HepG2 (cell line): ENCODE data around the gene NARS2. TPM values are rescaled to one million over a fixed set of nuclear protein-coding genes. Genes with fewer than 3 reads are reported as not detected.

Experiments
- ATAC-seq: fragments of 200-7000 bp; cut with Tn5 transposase; 3 replicates; pipeline ENCODE4 v1.9.1; 2020; ENCODE audit warnings: mild to moderate bottlenecking, moderate library complexity
- BruUV-seq: library from RNA; stranded (reverse); fragments of 400-500 nt; replicated peaks from 2 replicates; lab custom pipeline; 2021; lab: Mats Ljungman, UMichigan
- CTCF ChIA-PET: fragments of 300-600 bp; formaldehyde crosslinking; extraction: SDS; loops from one replicate; lab custom pipeline; 2021; ENCODE audit warnings: low total read pairs, inconsistent platforms, low intra/inter-chr PET ratio; lab: Yijun Ruan, JAX
- POLR2A ChIA-PET: fragments of 350-600 bp; sonication (Branson Sonifier 250); formaldehyde crosslinking; loops from one replicate; lab custom pipeline; 2020; ENCODE audit warnings: antibody characterized with exemption, inconsistent platforms; lab: Yijun Ruan, JAX
- DNase-seq: peaks from one replicate; pipeline ENCODE4 v3.0.0-alpha.2; 2015; ENCODE audit warnings: low spot score
- FAIRE-seq: peaks from 3 replicates; lab custom pipeline; 2011; peaks lifted over from hg19 to GRCh38; lab: Jason Lieb, UNC
- H2AFZ ChIP-seq: one replicate; pipeline ENCODE4 v1.6.1; 2011; ENCODE audit warnings: low read length, inconsistent platforms
- H3K27ac ChIP-seq: fragments of 300-600 bp; 3 replicates; pipeline ENCODE4 v1.8.0; 2011; ENCODE audit warnings: mixed run types, mild to moderate bottlenecking, mixed read lengths, low read length, inconsistent platforms; ENCODE audit not compliant: insufficient read depth; ENCODE audit errors: extremely low read length
- H3K27me3 ChIP-seq, 2 experiments: fragments of 200-600 bp in 1 of 2; 2 replicates in 1 of 2; 3 replicates in 1 of 2; pipeline versions ENCODE4 v1.6.0 to v1.8.0; 2011; ENCODE audit warnings: low read length in 2 of 2, mild to moderate bottlenecking in 2 of 2, moderate library complexity in 2 of 2, inconsistent platforms in 1 of 2; ENCODE audit not compliant: insufficient read depth in 2 of 2, control insufficient read depth in 1 of 2
- H3K36me3 ChIP-seq, 2 experiments: fragments of 200-600 bp in 1 of 2; replicated peaks in 1 of 2; 2 replicates in 1 of 2; 3 replicates in 1 of 2; pipeline versions ENCODE4 v1.5.1 to v1.8.0; 2011; ENCODE audit warnings: low read length in 2 of 2, inconsistent platforms in 1 of 2; ENCODE audit not compliant: insufficient read depth in 2 of 2, control insufficient read depth in 1 of 2
- H3K4me1 ChIP-seq: 2 replicates; pipeline ENCODE4 v1.5.1; 2012; ENCODE audit warnings: low read length, inconsistent platforms; ENCODE audit not compliant: insufficient read depth
- H3K4me2 ChIP-seq: 2 replicates; pipeline ENCODE4 v1.6.0; 2011; ENCODE audit warnings: low read depth, low read length, inconsistent platforms
- H3K4me3 ChIP-seq, 3 experiments: fragments of 200-600 bp in 1 of 3; sonication (generic), shearing (Covaris generic) in 1 of 3; replicated peaks in 1 of 3; 2 replicates each; pipeline ENCODE4 v1.5.1; 2011 to 2016; ENCODE audit warnings: low read length in 3 of 3, inconsistent platforms in 2 of 3, low read depth in 2 of 3, mild to moderate bottlenecking in 2 of 3, control low read depth in 1 of 3, mixed read lengths in 1 of 3; ENCODE audit not compliant: insufficient read depth in 1 of 3
- H3K79me2 ChIP-seq: one replicate; pipeline ENCODE4 v1.6.1; 2011; ENCODE audit warnings: low read length, inconsistent platforms; ENCODE audit not compliant: insufficient read depth
- H3K9ac ChIP-seq: 2 replicates; pipeline ENCODE4 v1.6.0; 2011; ENCODE audit warnings: mild to moderate bottlenecking, low read depth, low read length, inconsistent platforms; ENCODE audit not compliant: insufficient read depth
- H3K9me3 ChIP-seq: 2 replicates; pipeline ENCODE4 v1.5.1; 2012; ENCODE audit warnings: mild to moderate bottlenecking, low read length
- H4K20me1 ChIP-seq: 2 replicates; pipeline ENCODE4 v1.6.0; 2011; ENCODE audit warnings: inconsistent platforms, mild to moderate bottlenecking, low read length, moderate library complexity; ENCODE audit not compliant: insufficient read depth
- RBM22 ChIP-seq: fragments of 200-400 bp; formaldehyde crosslinking; optimal IDR thresholded peaks from 2 replicates; pipeline ENCODE3; 2017; ENCODE audit warnings: mild to moderate bottlenecking, low read length, moderate library complexity
- SMC3 ChIP-seq: IDR thresholded peaks from 2 replicates; pipeline ENCODE4 v1.6.1; 2011; ENCODE audit warnings: low read length, improper control_type of control experiment
- SRF ChIP-seq: IDR thresholded peaks from 2 replicates; pipeline ENCODE4 v1.6.1; 2011; ENCODE audit warnings: mild to moderate bottlenecking, low read depth, low read length, moderate library complexity
- STAG1 ChIP-seq: sonication (generic); formaldehyde crosslinking; IDR thresholded peaks from 2 replicates; pipeline ENCODE4 v1.4.0; 2020; ENCODE audit warnings: missing genetic modification reagents
- THAP11 ChIP-seq: IDR thresholded peaks from 2 replicates; pipeline ENCODE4 v1.6.1; 2016; ENCODE audit warnings: missing biosample characterization, missing genetic modification reagents
- ZBTB42 ChIP-seq: sonication (generic); formaldehyde crosslinking; IDR thresholded peaks from 2 replicates; pipeline ENCODE4 v1.5.0; 2020; ENCODE audit warnings: mild to moderate bottlenecking, missing genetic modification reagents
- ZNF101 ChIP-seq: sonication (generic); formaldehyde crosslinking; IDR thresholded peaks from 2 replicates; pipeline ENCODE4 v1.4.0; 2020; ENCODE audit warnings: mild to moderate bottlenecking, low read depth, missing genetic modification reagents, borderline replicate concordance
- ZNF709 ChIP-seq: sonication (generic); formaldehyde crosslinking; IDR thresholded peaks from 2 replicates; pipeline ENCODE4 v1.5.0; 2020; ENCODE audit warnings: mild to moderate bottlenecking, missing genetic modification reagents
- WGBS: methylation state at CpG from one replicate; pipeline ENCODE4 v1.1.6; 2017; ENCODE audit warnings: low lambda C conversion rate; 5-methylcytosine and 5-hydroxymethylcytosine counted together
- in situ Hi-C: cut with HindIII; loops from 2 replicates; pipeline ENCODE4 v1.10.0; 2017; ENCODE audit warnings: low pct_unique_long_range_greater_than_20kb; ENCODE audit not compliant: extremely low pct_ligation_motif_present
- intact Hi-C: fragments of 100-400 bp; cut with micrococcal nuclease; formaldehyde crosslinking; loops from one replicate; pipeline ENCODE4 v1.10.0; 2022; ENCODE audit not compliant: unreplicated experiment
- polyA plus RNA-seq, 8 experiments: library from polyadenylated mRNA; depleted of rRNA in 3 of 8; stranded (reverse) in 7 of 8; unstranded in 1 of 8; fragments of >200 nt; fragmentation: Illumina TruSeq in 4 of 8; extraction: Trizol in 4 of 8; gene quantifications; 2 replicates each; pipeline versions ENCODE4 v1.2.1 to v1.2.3, GENCODE V29; 2011 to 2016; ENCODE audit warnings: low read depth in 4 of 8, missing spikeins in 1 of 8, mixed read lengths in 1 of 8; ENCODE audit not compliant: insufficient read depth in 1 of 8
- total RNA-seq, 5 experiments: library from RNA; depleted of rRNA; stranded (reverse); fragments of >200 nt; fragmentation: Illumina TruSeq; extraction: Trizol; gene quantifications; 2 replicates each; pipeline ENCODE4 v1.2.3, GENCODE V29; 2016; ENCODE audit warnings: low read depth in 1 of 5
- TF ChIP-seq, protein P1 (sequence below): sonication (generic); formaldehyde crosslinking; IDR thresholded peaks from 2 replicates; pipeline ENCODE4 v1.4.0; 2020; ENCODE audit warnings: missing genetic modification reagents, mild to moderate bottlenecking, borderline replicate concordance
- TF ChIP-seq, protein P2 (sequence below): sonication (generic); formaldehyde crosslinking; IDR thresholded peaks from 2 replicates; pipeline ENCODE4 v1.5.0; 2020; ENCODE audit warnings: mild to moderate bottlenecking, missing genetic modification reagents
- TF ChIP-seq, protein P3 (sequence below): IDR thresholded peaks from 2 replicates; pipeline ENCODE4 v1.6.1; 2016; ENCODE audit warnings: missing compliant biosample characterization, missing genetic modification reagents, borderline replicate concordance
- TF ChIP-seq, protein P4 (sequence below): sonication (generic); formaldehyde crosslinking; IDR thresholded peaks from 2 replicates; pipeline ENCODE4 v1.5.0; 2020; ENCODE audit warnings: mild to moderate bottlenecking, missing genetic modification reagents, moderate library complexity

The NARS2 gene
- total and polyA plus RNA-seq, 2 of the 13 experiments (the other 11 are each of a cell fraction or from before 2014, with no cell fraction given), result 45.9 to 65.0 TPM

DNA sequence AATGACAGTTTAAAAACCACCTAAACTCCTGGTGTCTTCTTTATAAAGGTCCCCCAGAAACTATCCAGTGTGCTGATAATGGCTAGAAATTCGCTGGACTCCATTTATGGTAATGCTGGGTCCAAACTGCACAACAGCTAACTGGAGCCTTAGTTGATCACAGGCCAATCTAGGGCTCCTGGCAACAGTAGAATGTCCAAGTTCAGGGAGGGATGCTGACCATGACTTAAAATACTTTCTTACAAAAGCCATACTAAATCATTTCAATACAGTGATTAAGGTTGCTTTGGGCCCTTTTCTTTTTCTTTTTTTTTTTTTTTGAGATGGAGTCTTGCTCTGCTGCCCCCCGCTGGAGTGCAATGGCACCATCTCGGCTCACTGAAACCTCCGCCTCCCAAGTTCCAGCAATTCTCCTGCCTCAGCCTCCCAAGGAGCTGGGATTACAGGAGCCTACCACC is 142.6 kb downstream of the NARS2 start:
- Histone ChIP-seq H3K27ac (no peak overlapping the region), H3K79me2 (no peaks in the 10 kb centered on the region), H3K36me3 (peaks cover 4 to 12% of the 10 kb centered on the region in 2 experiments; a peak in 2 of 5 replicates), H3K4me1 (no peaks in the 10 kb centered on the region), H3K9ac (no peak overlapping the region), H3K27me3 (no peaks in the 10 kb centered on the region), H2AFZ (no peak overlapping the region)
- ChIA-PET CTCF (interaction anchor here (1.3 kb wide), 1 partner anchor 204 kb away, joined by 7 read pairs; no protein-coding TSS in a partner anchor), POLR2A (no interaction called here)
- ATAC-seq (peak; percentile 59; the same call in 2 of the 3 replicates), DNase-seq (no peak)
- in situ Hi-C loops (no loop called here), intact Hi-C loops (loop anchor here (1.0 kb wide), 1 partner anchor 204 kb away; no protein-coding TSS in a partner anchor)
- BruUV-seq, result no TSS peak
- no peak for TF ChIP-seq THAP11 (CRISPR knock-in tag)
- TF ChIP-seq, protein P1, sequence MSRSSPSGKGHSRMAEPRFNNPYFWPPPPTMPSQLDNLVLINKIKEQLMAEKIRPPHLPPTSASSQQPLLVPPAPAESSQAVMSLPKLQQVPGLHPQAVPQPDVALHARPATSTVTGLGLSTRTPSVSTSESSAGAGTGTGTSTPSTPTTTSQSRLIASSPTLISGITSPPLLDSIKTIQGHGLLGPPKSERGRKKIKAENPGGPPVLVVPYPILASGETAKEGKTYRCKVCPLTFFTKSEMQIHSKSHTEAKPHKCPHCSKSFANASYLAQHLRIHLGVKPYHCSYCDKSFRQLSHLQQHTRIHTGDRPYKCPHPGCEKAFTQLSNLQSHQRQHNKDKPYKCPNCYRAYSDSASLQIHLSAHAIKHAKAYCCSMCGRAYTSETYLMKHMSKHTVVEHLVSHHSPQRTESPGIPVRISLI (CRISPR knock-in tag), result peak; percentile 86; the same call in 1 of the 2 replicates
- TF ChIP-seq ZNF709 (CRISPR knock-in tag), result no peak
- TF ChIP-seq, protein P2, sequence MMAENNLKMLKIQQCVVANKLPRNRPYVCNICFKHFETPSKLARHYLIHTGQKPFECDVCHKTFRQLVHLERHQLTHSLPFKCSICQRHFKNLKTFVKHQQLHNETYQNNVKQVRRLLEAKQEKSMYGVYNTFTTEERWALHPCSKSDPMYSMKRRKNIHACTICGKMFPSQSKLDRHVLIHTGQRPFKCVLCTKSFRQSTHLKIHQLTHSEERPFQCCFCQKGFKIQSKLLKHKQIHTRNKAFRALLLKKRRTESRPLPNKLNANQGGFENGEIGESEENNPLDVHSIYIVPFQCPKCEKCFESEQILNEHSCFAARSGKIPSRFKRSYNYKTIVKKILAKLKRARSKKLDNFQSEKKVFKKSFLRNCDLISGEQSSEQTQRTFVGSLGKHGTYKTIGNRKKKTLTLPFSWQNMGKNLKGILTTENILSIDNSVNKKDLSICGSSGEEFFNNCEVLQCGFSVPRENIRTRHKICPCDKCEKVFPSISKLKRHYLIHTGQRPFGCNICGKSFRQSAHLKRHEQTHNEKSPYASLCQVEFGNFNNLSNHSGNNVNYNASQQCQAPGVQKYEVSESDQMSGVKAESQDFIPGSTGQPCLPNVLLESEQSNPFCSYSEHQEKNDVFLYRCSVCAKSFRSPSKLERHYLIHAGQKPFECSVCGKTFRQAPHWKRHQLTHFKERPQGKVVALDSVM, result 0 out of 2 replicates have a peak, but pooled peaks have one; percentile 16
- TF ChIP-seq ZBTB42 (CRISPR knock-in tag), result no peak
- no peak for TF ChIP-seq ZNF101 (CRISPR knock-in tag)
- TF ChIP-seq, protein P3, sequence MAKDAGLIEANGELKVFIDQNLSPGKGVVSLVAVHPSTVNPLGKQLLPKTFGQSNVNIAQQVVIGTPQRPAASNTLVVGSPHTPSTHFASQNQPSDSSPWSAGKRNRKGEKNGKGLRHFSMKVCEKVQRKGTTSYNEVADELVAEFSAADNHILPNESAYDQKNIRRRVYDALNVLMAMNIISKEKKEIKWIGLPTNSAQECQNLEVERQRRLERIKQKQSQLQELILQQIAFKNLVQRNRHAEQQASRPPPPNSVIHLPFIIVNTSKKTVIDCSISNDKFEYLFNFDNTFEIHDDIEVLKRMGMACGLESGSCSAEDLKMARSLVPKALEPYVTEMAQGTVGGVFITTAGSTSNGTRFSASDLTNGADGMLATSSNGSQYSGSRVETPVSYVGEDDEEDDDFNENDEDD (CRISPR knock-in tag), result no peak
- peak; percentile 31; the same call in 1 of the 2 replicates for TF ChIP-seq SRF
- TF ChIP-seq RBM22, result peak; percentile 19
- TF ChIP-seq, protein P4, sequence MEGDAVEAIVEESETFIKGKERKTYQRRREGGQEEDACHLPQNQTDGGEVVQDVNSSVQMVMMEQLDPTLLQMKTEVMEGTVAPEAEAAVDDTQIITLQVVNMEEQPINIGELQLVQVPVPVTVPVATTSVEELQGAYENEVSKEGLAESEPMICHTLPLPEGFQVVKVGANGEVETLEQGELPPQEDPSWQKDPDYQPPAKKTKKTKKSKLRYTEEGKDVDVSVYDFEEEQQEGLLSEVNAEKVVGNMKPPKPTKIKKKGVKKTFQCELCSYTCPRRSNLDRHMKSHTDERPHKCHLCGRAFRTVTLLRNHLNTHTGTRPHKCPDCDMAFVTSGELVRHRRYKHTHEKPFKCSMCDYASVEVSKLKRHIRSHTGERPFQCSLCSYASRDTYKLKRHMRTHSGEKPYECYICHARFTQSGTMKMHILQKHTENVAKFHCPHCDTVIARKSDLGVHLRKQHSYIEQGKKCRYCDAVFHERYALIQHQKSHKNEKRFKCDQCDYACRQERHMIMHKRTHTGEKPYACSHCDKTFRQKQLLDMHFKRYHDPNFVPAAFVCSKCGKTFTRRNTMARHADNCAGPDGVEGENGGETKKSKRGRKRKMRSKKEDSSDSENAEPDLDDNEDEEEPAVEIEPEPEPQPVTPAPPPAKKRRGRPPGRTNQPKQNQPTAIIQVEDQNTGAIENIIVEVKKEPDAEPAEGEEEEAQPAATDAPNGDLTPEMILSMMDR (CRISPR knock-in tag), result peak; percentile 53
- TF ChIP-seq SMC3, result peak; percentile 13; the same call in 1 of the 2 replicates
- peak; percentile 46 for TF ChIP-seq STAG1 (CRISPR knock-in tag)
- TF ChIP-seq, all 625 proteins: peak for 7
- no peaks in the 10 kb centered on the region for H3K9me3 ChIP-seq
- H3K4me2 ChIP-seq, result no peak overlapping the region
- H3K4me3 ChIP-seq, result no peak overlapping the region
- H4K20me1 ChIP-seq, result no peaks in the 10 kb centered on the region
- FAIRE-seq, result no peak
- 90% methylated on average over 4 of the region's 4 CpGs for WGBS
